B cell (primary cell): ENCODE results near the gene HTRA2.

ENCODE experiments used
- CTCF ChIP-seq: fragments of 200-600 bp; IDR thresholded peaks from one replicate; pipeline ENCODE4 v1.8.0; 2022; ENCODE audit warnings: antibody characterized with exemption, mild to moderate bottlenecking
- EZH2 ChIP-seq: IDR thresholded peaks from 2 replicates; pipeline ENCODE4 v1.6.1; 2012; ENCODE audit warnings: borderline replicate concordance, low read depth, mild to moderate bottlenecking, moderate library complexity, low read length; ENCODE audit not compliant: insufficient read depth, poor library complexity, severe bottlenecking

GRCh38 chr2:74558284-74559230 lies 28.8 kb downstream of the HTRA2 start:
- TF ChIP-seq CTCF = no peak
- no peak for TF ChIP-seq EZH2
